Measurements from ENCODE around the gene KLF9.

The KLF9 gene

DNA sequence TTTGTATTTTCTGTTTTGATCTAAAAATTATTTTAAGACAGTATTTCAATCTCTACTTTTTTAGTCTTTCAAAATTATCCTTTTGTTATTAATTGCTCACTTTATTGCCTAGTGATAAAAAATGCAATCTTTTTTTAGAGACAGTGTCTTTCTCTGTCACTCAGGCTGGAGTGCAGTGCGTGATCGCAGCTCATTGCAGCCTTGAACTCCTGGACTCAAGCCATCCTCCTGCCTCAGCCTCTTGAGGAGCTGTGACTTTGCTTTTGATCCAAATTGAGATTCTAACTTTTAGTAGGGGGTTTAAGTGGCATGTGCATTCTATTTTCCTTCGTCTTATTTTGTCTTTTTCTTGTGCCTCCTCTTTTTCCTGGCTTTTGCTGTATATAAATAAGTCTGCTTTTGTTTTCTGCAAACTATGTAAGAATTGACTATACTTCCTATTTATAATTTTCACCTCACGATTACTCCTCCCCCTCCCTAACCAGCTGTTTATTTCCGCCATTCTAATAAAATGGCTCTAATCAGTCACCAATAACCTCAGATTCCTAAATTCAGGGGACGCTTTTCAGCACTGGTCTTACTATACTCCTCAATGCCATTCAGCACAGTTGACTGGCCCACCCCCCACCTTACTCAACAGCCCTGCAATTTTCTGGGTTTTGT, 32.3 kb downstream of the KLF9 start:
- H3K27ac ChIP-seq, result no peak overlapping the region
- TF ChIP-seq ZFX (IDR thresholded peaks at IDR 0.05; ENCODE audit: borderline replicate concordance), result no peak
- TF ChIP-seq, protein P1, sequence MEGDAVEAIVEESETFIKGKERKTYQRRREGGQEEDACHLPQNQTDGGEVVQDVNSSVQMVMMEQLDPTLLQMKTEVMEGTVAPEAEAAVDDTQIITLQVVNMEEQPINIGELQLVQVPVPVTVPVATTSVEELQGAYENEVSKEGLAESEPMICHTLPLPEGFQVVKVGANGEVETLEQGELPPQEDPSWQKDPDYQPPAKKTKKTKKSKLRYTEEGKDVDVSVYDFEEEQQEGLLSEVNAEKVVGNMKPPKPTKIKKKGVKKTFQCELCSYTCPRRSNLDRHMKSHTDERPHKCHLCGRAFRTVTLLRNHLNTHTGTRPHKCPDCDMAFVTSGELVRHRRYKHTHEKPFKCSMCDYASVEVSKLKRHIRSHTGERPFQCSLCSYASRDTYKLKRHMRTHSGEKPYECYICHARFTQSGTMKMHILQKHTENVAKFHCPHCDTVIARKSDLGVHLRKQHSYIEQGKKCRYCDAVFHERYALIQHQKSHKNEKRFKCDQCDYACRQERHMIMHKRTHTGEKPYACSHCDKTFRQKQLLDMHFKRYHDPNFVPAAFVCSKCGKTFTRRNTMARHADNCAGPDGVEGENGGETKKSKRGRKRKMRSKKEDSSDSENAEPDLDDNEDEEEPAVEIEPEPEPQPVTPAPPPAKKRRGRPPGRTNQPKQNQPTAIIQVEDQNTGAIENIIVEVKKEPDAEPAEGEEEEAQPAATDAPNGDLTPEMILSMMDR (IDR thresholded peaks at IDR 0.05), result no peak

DNA sequence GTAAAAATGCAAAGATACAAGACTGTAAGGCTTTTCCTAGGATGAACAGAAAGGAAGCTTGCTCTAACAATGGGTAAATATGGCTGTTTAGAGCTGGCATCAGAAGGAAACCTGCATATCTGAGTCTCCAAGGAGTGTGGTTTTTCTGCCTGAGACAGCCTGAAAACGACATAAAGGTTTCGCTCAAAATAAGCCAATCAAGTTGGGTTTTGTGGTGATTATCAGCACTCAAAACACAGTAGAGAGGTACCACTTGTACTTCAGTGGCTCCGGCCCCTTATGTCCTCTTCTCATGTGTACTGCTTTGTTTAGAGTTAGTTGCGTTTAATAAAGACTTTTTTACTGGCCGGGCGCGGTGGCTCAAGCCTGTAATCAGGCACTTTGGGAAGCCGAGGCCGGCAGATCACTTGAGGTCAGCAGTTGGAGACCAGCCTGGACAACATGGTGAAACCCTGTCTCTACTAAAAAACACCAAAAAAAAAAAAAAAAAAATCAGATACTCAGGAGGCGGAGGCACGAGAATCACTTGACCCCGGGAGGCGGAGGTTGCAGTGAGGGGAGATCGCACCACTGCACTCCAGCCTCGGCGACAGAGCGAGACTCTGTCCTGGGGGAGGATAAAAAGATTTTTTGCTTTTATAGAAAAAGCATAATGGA, 39.4 kb downstream of the KLF9 start:
- H3K27ac ChIP-seq, result no peak overlapping the region
- TF ChIP-seq, protein P1 (IDR thresholded peaks at IDR 0.05), result no peak
- TF ChIP-seq ZFX (IDR thresholded peaks at IDR 0.05; ENCODE audit: borderline replicate concordance), result no peak

DNA sequence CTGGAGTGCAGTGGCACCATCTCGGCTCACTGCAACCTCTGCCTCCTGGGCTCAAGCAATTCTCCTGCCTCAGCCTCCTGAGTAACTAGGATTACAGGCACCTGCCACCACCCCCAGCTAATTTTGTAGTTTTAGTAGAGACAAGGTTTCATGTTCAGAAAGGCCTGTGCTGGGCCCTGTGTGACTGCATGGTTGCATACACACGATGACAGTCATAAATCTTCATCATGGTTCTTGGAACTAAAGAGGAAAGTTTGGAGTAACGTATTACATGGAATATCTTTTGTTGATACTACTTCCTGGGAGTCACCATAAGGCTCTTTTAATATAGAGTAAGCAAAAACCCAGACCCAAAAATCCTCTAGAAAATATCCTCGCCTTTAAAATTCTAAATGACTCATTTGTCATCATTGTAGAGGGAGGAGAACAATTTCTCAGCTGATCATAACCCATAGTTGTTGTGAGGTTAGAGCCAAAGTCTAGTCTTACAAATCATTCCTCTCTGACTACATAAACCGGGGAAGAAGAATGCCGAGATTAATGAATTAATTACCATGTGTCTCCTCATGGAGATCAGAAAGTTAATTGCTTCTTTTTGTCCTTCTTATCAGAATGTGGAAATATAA, 47.0 kb downstream of the KLF9 start:
- no peak overlapping the region for H3K27ac ChIP-seq
- TF ChIP-seq, protein P1 (IDR thresholded peaks at IDR 0.05), result no peak
- TF ChIP-seq ZFX (IDR thresholded peaks at IDR 0.05; ENCODE audit: borderline replicate concordance), result no peak

DNA sequence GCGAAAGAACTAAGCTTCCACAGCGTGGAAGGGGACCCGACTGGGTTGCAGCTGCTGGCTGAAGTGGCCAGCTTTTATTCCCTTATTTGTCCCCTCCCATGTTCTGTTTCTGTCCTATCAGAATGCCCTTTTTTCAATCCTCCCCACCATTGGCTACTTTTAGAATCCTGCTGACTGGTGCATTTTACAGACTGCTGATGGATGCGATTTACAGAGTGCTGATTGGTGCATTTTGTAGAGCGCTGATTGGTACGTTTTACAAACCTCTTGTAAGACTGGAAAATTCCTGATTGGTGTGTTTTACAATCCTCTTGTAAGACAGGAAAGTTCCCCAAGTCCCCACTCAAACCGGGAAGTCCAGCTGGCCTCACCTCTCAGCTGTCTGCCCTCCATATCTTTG, 50.7 kb downstream of the KLF9 start:
- TF ChIP-seq, protein P1 (IDR thresholded peaks at IDR 0.05), result no peak
- no peak for TF ChIP-seq ZFX (IDR thresholded peaks at IDR 0.05; ENCODE audit: borderline replicate concordance)
- no peak overlapping the region for H3K27ac ChIP-seq

DNA sequence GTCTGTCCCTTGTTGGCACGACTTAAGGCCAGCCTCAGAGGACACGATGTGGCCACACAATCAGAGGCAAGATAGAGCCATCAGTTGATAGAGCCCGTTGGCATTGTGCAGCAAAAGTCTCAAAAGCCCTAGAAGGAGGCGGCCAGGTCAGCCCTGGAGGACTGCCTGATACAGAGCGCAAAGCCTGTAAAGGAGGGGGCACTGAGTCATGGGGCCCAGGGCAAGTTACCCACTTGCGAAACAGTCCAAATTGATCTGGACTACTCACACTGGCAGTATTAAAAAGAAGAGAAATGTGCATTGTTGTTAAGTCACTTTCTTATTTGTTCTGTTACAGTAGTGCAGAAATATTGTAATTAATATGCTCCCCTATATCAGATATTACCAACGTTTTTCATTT, 51.5 kb downstream of the KLF9 start:
- no peak overlapping the region for H3K27ac ChIP-seq
- TF ChIP-seq ZFX (IDR thresholded peaks at IDR 0.05; ENCODE audit: borderline replicate concordance), result no peak
- TF ChIP-seq, protein P1 (IDR thresholded peaks at IDR 0.05), result no peak

DNA sequence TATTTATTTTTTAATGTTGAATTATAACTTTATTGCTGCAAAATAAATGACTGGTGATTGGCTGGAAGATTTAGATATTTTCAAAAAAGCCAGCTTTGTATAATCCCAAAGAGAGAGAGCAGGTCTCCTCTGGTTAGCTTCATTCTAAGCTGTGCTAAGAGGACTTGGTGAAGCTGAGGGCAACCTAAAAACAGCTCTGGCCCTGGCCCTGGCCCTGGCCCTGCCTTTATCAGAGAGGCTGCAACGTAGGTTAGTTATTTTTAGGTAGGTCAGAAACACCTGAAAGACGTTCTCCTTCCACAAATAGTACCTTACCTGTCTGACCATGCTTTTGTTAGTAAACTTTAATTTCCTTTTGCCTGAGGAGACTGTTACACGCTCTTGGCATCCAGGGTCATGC, 58.7 kb downstream of the KLF9 start:
- TF ChIP-seq, protein P1 (IDR thresholded peaks at IDR 0.05), result no peak
- TF ChIP-seq ZFX (IDR thresholded peaks at IDR 0.05; ENCODE audit: borderline replicate concordance), result no peak
- H3K27ac ChIP-seq, result no peak overlapping the region

DNA sequence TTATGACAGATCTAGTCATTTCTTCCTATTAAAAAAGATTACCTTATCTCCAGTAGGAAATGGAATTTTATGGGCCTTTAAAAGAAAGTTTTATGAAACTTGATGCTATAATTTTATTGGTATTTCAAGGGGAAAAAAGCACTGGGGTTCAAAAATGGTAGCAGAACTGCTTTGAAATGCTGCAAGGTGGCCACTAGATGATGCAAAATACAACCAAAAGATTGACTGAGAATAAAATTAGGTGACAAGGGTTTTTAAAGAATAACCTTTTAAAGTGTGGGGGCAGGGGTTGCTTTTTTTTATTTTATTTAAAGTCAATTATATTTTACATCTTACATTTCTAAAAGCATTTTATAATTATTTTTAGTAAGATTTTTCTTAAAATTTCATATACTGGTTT, 61.7 kb downstream of the KLF9 start:
- H3K27ac ChIP-seq, result no peak overlapping the region
- TF ChIP-seq ZFX (IDR thresholded peaks at IDR 0.05; ENCODE audit: borderline replicate concordance), result no peak
- TF ChIP-seq, protein P1 (IDR thresholded peaks at IDR 0.05), result no peak; the same call in 1 of the 2 replicates
